Smooth muscle cell of the coronary artery (primary cell): ENCODE results near the gene CCNT1. TPM values are rescaled to one million over a fixed set of nuclear protein-coding genes. Genes with fewer than 3 reads are reported as not detected.

Source experiments
- total RNA-seq: library from RNA; depleted of rRNA; stranded (reverse); fragments of >200 nt; gene quantifications from 2 replicates; pipeline ENCODE4 v1.2.3, GENCODE V29; 2014; ENCODE audit warnings: low replicate concordance

Gene CCNT1
- 16.0 and 23.8 TPM in 2 replicates for total RNA-seq

GRCh38 chr12:48716493-48717251 lies at the start of gene CCNT1:
Gene CCNT1 (minus strand): TSS chr12:48716707. CDS start chr12:48716675, 32 bp downstream.

GRCh38 chr12:48681710-48682532 lies 34.6 kb downstream of the CCNT1 start, which contains the start of gene KANSL2:
Gene KANSL2 (minus strand): TSS chr12:48682238. CDS start chr12:48681632, 606 bp downstream.

Other genes with a start within 250 kb of the CCNT1 start
- gene ANP32D, start 244.1 kb downstream of the CCNT1 start, total RNA-seq, result not detected in 2 replicates
- not detected in 2 replicates for gene C12orf54, start 234.2 kb downstream of the CCNT1 start, total RNA-seq
- not detected in 2 replicates for gene OR8S1, start 191.1 kb downstream of the CCNT1 start, total RNA-seq
- not detected in 2 replicates for gene LALBA, start 146.7 kb downstream of the CCNT1 start, total RNA-seq
- gene KANSL2, start 34.5 kb downstream of the CCNT1 start, total RNA-seq, result 46.3 and 47.9 TPM in 2 replicates
- 52.6 and 56.6 TPM in 2 replicates for gene ADCY6, start 72.4 kb upstream of the CCNT1 start, total RNA-seq
- 6.0 and 10.9 TPM in 2 replicates for gene CACNB3, start 101.8 kb upstream of the CCNT1 start, total RNA-seq
- 70.7 and 156 TPM in 2 replicates for gene DDX23, start 135.5 kb upstream of the CCNT1 start, total RNA-seq
- gene RND1, start 149.2 kb upstream of the CCNT1 start, total RNA-seq, result 5.6 TPM in 1 of 2 replicates, not detected in the other
- gene FKBP11, start 208.8 kb upstream of the CCNT1 start, total RNA-seq, result 12.8 and 28.0 TPM in 2 replicates
- gene ARF3, start 240.8 kb upstream of the CCNT1 start, total RNA-seq, result 35.8 and 47.6 TPM in 2 replicates